ENCODE measurements around the gene NXT2.

GRCh38 chrX:109578916-109579315 is 42.3 kb downstream of the NXT2 start:
- TF ChIP-seq CTCF (IDR thresholded peaks at IDR 0.05) = no peak
- TF ChIP-seq EZH2 (IDR thresholded peaks at IDR 0.05) = no peak
- TF ChIP-seq EZH2phosphoT487 (IDR thresholded peaks at IDR 0.05) = no peak
